Right lobe of liver (tissue), 6 donors: ENCODE data around the gene HOXB6. TPM values are rescaled to one million over a fixed set of nuclear protein-coding genes. Genes with fewer than 3 reads are reported as not detected.
A peak's percentile ranks its signal among the peaks of the same experiment; 100 is the strongest.

Source experiments
- ATAC-seq, 4 donors: fragments of 200-7000 bp; cut with Tn5 transposase; one replicate each; pipeline ENCODE4 v1.9.1; 2020; ENCODE audit warnings: mild to moderate bottlenecking in 4 of 4, moderate library complexity in 4 of 4
- DNase-seq, 3 donors: peaks; one replicate each; pipeline ENCODE4 v3.0.0-alpha.2; 2020
- H3K27ac ChIP-seq, 3 donors: fragments of 200-600 bp; one replicate each; pipeline ENCODE4 v1.8.0; 2022
- H3K27me3 ChIP-seq, 2 donors: fragments of 200-600 bp; one replicate each; pipeline ENCODE4 v1.8.0; 2022
- H3K36me3 ChIP-seq, 4 donors: fragments of 200-600 bp; sonication (generic) in 1 of 4; one replicate each; pipeline versions ENCODE4 v1.5.1 to v1.8.0; 2017 to 2022; ENCODE audit warnings: control low read depth in 1 of 4
- H3K4me1 ChIP-seq, 4 donors: fragments of 200-600 bp; sonication (generic) in 1 of 4; one replicate each; pipeline versions ENCODE4 v1.5.1 to v1.8.0; 2017 to 2022; ENCODE audit warnings: control low read depth in 1 of 4
- H3K4me3 ChIP-seq, 3 donors: fragments of 200-600 bp; one replicate each; pipeline ENCODE4 v1.8.0; 2022
- H3K9me3 ChIP-seq, 4 donors: fragments of 200-600 bp; sonication (generic) in 1 of 4; one replicate each; pipeline versions ENCODE4 v1.5.1 to v1.8.0; 2017 to 2022; ENCODE audit warnings: control low read depth in 1 of 4
- CTCF ChIP-seq, 4 donors: fragments of 200-600 bp in 3 of 4; fragments of 450-650 bp in 1 of 4; IDR thresholded peaks; one replicate each; pipeline versions ENCODE4 v1.5.1 to v1.8.0; 2016 to 2022; ENCODE audit warnings: antibody characterized with exemption in 4 of 4, mild to moderate bottlenecking in 2 of 4
- POLR2A ChIP-seq: fragments of 450-650 bp; IDR thresholded peaks from one replicate; pipeline ENCODE4 v1.6.1; 2017; ENCODE audit warnings: antibody characterized with exemption, mild to moderate bottlenecking
- WGBS: methylation state at CpG from one replicate; pipeline ENCODE4 v1.1.6; 2018; ENCODE audit warnings: low coverage, low lambda C conversion rate; ENCODE audit not compliant: insufficient coverage; ENCODE audit errors: missing lambda C conversion rate; 5-methylcytosine and 5-hydroxymethylcytosine counted together
- intact Hi-C, 2 donors: fragments of 100-400 bp; cut with DNase I; formaldehyde crosslinking; loops; one replicate each; pipeline versions ENCODE4 v1.11.2 to v1.14.1; 2022
- total RNA-seq, 6 experiments: library from RNA; depleted of rRNA in 2 of 6; stranded (reverse); fragments of >200 nt in 2 of 6; fragmentation: NEBNext Ultra II Directional in 3 of 6; extraction: Animal tissue kit (Norgen Biotek cat#: 25700) in 3 of 6; gene quantifications; one replicate each; pipeline versions ENCODE4 v1.1.0 to v1.2.4, GENCODE V29; 2016 to 2023
- donor health status: DM: no; HTN: yes; CAD: no.
- donor health status: DM: no; HTN: no; CAD: no.
- donor health status: DM: no; HTN: no; CAD: no.
- donor health status: DM: no; HTN: yes; CAD: no.
- donor health status: DM: no; HTN: yes; CAD: no.

The HOXB6 gene
- total RNA-seq, 6 experiments from 2014 or later, result 0.18 to 0.83 (median 0.56) TPM

- no peak for ATAC-seq
- H3K27ac ChIP-seq, result no peak overlapping the region
Measured at GRCh38 chr17:48574505-48575065, 30.2 kb downstream of the HOXB6 start.

GRCh38 chr17:48571826-48572417 is 32.9 kb downstream of the HOXB6 start:
- DNase-seq (no peak), ATAC-seq (no peak)
- H3K27me3 ChIP-seq, result peaks cover 0 to 18% of the 10 kb centered on the region in 2 donors
- intact Hi-C loops, result no loop called here
- H3K27ac ChIP-seq, result peak overlapping the region in 2 of 3 donors; percentile 31 to 43
- H3K4me3 ChIP-seq, result no peak overlapping the region
- H3K4me1 ChIP-seq, result peaks cover 0 to 7% (median 0%) of the 10 kb centered on the region in 4 donors
- H3K36me3 ChIP-seq, result no peaks in the 10 kb centered on the region
- 15% methylated on average over 1 of the region's 1 CpG for WGBS
- no peak for TF ChIP-seq POLR2A
- no peak for TF ChIP-seq CTCF (IDR thresholded peaks at IDR 0.05)
- no peaks in the 10 kb centered on the region for H3K9me3 ChIP-seq

More at GRCh38 chr17:48574505-48575065, 30.2 kb downstream of the HOXB6 start:
- no peak for TF ChIP-seq POLR2A
- TF ChIP-seq CTCF (IDR thresholded peaks at IDR 0.05), result no peak
- intact Hi-C loops, result no loop called here
- DNase-seq, result no peak
- 35% methylated on average over 5 of the region's 8 CpGs for WGBS
- H3K27me3 ChIP-seq, result peaks cover 0 to 22% of the 10 kb centered on the region in 2 donors
- no peaks in the 10 kb centered on the region for H3K36me3 ChIP-seq
- no peaks in the 10 kb centered on the region for H3K9me3 ChIP-seq
- H3K4me3 ChIP-seq, result no peak overlapping the region
- H3K4me1 ChIP-seq, result peaks cover 0 to 7% (median 0%) of the 10 kb centered on the region in 4 donors

DNA sequence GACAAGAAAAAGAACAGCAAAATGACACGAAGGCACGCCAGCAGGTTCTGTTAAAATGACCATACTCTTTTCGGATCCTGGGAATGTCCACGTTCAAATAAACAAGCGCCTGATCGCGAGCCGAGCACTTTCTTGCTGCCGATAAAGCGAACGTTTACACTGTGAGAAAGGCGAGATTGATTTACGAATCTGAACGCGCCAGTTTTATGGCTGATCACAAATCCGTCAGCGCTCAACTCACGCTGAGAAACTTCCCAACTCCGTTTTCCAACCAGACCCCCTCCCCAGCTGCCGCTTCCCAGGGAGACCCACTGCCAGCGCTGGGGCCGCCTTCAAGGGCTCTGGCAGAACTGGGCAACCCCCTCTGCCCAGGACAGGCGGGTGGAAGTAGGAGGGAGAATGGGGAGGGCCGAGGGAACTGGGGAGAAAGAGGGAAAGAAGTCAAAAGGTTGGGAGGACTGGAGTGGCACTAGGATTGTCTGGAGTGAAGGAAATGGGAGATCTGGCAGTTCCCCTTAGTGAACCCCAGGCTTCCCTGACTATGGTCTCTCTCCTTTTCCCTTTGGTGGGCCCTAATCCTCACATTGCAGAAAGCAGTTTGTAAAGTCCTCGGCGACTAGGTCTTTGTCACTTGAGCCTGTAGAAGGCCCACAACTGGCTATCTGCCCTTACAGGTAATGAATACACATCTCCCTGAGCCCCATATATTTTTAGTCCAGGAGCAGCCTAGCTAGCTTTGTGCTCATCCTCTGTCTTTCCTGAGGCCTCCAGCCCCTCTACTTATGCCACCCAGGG is 33.6 kb downstream of the HOXB6 start:
- 14% methylated on average over 21 of the region's 26 CpGs for WGBS
- peaks cover 0 to 11% of the 10 kb centered on the region in 2 donors for H3K27me3 ChIP-seq
- no peak for DNase-seq

More for the DNA sequence above, 33.6 kb downstream of the HOXB6 start:
- H3K36me3 ChIP-seq, result no peaks in the 10 kb centered on the region
- H3K27ac ChIP-seq, result peak overlapping the region; percentile 31 to 43 (median 33)
- H3K4me1 ChIP-seq, result no peaks in the 10 kb centered on the region
- ATAC-seq, result no peak
- H3K4me3 ChIP-seq, result no peak overlapping the region
- intact Hi-C loops, result no loop called here
- no peaks in the 10 kb centered on the region for H3K9me3 ChIP-seq
- TF ChIP-seq POLR2A (no peak), CTCF (IDR thresholded peaks at IDR 0.05) (no peak)
